Measurements from ENCODE around the gene PTPN13.

The PTPN13 gene, protein sequence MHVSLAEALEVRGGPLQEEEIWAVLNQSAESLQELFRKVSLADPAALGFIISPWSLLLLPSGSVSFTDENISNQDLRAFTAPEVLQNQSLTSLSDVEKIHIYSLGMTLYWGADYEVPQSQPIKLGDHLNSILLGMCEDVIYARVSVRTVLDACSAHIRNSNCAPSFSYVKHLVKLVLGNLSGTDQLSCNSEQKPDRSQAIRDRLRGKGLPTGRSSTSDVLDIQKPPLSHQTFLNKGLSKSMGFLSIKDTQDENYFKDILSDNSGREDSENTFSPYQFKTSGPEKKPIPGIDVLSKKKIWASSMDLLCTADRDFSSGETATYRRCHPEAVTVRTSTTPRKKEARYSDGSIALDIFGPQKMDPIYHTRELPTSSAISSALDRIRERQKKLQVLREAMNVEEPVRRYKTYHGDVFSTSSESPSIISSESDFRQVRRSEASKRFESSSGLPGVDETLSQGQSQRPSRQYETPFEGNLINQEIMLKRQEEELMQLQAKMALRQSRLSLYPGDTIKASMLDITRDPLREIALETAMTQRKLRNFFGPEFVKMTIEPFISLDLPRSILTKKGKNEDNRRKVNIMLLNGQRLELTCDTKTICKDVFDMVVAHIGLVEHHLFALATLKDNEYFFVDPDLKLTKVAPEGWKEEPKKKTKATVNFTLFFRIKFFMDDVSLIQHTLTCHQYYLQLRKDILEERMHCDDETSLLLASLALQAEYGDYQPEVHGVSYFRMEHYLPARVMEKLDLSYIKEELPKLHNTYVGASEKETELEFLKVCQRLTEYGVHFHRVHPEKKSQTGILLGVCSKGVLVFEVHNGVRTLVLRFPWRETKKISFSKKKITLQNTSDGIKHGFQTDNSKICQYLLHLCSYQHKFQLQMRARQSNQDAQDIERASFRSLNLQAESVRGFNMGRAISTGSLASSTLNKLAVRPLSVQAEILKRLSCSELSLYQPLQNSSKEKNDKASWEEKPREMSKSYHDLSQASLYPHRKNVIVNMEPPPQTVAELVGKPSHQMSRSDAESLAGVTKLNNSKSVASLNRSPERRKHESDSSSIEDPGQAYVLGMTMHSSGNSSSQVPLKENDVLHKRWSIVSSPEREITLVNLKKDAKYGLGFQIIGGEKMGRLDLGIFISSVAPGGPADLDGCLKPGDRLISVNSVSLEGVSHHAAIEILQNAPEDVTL (N-terminal part only)

DNA sequence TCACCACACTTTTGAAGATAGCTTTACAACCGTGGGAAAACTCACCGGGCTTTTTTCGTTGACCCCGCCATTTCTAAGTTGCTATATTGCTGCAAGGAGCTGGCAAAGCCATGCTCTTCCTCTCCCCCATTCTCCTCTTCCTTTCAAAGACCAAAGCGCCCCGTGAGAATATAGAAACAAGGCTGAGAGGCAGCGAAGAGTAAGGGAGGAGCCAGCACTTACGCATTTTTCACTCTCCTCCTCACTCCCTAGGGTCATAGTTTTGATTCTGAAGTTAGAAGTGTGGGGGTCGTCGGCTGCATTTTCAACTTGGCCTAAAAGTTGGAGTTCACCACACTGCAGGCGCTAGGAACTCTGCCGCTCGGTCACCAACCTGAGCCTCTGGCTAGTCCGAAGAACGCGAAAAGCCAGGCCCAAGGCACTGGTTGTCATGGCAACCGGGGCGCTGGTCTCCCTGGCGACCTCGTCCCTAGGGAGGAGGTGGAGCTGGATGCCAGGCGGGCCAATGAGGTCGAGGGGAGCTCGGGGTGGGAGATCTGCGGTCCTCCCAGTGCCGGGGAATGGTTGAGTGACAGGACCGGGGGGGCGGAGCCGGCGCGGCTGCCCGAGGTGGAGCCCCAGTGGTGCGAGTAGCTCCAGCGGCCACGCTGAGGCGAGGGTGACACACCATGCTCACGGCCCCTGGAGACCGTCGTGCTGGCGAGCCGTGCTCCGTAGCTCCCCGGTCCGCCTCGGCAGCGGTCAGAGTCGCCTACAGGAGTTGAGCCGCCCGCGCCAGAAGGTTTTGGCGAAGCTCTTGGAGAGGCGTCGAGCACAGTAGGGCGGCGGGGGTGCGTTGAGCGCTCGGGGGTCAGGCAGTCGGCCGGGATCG, at the start of gene PTPN13:
Gene PTPN13 (plus strand): TSS at position 628 of the 871 bp plus-strand sequence. CDS start 40,942 bp downstream, outside the sequence.
- peak; percentile 96 for DNase-seq

DNA sequence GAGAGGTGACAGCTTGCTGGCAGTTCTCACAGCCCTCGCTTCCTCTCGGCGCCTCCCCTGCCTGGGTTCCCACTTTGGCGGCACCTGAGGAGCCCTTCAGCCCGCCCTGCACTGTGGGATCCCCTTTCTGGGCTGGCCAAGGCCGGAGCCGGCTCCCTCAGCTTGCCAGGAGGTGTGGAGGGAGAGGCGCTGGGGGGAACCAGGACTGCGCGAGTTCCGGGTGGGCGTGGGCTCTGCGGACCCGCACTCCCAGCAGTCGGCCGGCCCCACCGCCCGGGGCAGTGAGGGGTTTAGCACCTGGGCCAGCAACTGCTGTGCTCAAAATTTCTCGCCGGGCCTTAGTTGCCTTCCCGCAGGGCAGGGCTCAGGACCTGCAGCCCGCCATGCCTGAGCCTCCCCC, 47.0 kb upstream of the PTPN13 start:
- no peak for DNase-seq

GRCh38 chr4:86549163-86549788, 44.8 kb upstream of the PTPN13 start:
- DNase-seq, result no peak

DNA sequence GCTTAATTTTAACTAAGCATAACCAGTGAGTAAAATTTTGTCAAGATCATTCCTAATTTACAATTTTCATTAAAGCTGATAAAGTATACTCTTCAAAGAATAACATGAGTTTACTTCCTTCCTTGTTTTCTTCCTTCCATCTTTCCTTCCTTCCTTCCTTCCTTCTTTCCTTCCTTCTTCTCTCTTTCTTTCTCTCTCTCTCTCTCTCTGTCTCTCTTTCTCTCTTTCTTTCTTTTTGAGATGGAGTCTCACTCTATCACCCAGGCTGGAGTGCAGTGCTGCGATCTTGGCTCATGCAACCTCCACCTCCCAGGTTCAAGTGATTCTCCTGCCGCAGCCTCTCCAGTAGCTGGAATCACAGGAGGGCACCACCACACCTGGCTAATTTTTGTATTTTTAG, 42.7 kb upstream of the PTPN13 start:
- DNase-seq, result no peak

GRCh38 chr4:86554646-86555045, 39.5 kb upstream of the PTPN13 start:
- DNase-seq, result no peak

- no peak for DNase-seq
These were observed 37.2 kb upstream of the PTPN13 start for GRCh38 chr4:86556791-86557415.

GRCh38 chr4:86557526-86557925, 36.6 kb upstream of the PTPN13 start:
- no peak for DNase-seq

DNA sequence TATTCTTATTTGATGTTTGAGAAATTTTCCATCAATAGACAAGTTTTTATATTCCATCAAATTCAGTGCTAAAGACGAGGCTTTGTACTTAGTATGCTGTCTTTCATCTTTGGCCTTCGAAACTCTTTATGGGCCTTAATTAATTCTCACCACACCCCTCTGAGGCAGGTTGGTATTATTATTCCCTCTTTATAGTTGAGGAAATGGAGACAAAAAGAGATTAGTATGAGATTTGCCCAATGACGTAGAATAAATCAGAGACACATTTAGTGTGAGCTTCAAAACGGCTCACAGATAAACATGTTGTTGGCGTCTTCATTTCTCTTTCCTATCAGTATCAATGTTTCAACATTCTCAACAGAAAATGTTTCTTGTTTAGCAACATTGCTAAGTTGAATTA, 35.9 kb upstream of the PTPN13 start:
- DNase-seq, result no peak

DNA sequence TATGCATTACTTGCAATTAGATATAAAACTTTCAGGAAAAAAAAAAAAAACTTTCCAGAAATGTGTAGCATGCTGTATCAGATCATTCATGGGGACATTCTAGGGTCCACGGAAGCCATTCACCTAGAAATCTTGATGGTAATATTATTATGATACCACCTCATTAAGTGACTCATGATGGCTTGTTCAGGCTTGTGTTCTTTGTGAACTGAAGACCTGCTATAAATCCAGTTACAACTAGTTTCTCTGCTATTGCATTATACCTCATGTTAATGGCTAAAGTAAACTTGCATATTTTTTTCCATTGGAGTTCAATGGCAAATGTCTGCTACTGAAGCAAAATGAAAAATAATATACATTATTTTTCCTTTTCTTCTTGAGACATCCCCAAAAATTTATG, 35.3 kb upstream of the PTPN13 start:
- peak; percentile 9 for DNase-seq

GRCh38 chr4:86560447-86560846, 33.7 kb upstream of the PTPN13 start:
- DNase-seq, result no peak

- no peak for DNase-seq
These were observed 32.9 kb upstream of the PTPN13 start for GRCh38 chr4:86561256-86561655.

GRCh38 chr4:86563416-86563815, 30.7 kb upstream of the PTPN13 start:
- no peak for DNase-seq

DNA sequence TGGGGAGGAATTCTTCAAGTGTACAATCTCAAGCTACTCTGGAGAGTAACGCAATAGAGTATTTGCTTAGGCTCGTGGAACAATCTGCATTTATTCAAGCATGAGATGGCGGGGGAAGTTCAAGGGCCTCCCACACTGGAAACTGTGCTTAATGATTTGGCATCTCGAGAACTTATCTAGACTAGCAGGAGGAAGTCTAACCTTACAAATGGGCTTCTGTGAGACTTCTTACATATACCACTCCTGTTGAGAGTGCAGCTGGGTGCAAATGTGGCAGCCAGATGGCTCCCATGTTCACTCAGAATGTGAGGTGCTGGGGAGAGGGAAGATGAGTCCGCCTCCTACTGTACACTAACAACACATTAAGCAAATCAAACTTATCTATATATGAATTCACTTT, 29.3 kb upstream of the PTPN13 start:
- DNase-seq, result no peak

DNA sequence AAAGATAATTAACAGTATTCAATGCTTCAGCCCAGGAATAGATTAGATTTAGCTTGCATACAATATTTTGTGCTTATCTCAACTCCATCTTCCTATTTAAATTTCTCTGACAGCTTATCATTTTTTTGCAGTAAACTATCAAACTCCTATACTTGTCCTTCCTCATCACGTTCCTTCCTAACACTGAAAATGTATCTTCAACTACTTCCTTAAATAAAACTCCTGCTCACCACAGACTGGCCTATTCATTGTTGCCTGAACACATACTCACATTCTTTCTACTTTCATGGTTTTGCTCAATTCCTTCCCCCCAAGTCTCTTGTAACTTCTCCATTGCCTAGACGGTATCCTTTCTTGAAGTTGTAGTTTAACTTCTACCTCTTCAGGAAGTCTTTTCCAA, 28.5 kb upstream of the PTPN13 start:
- no peak for DNase-seq

- no peak for DNase-seq
These were observed 24.8 kb upstream of the PTPN13 start for GRCh38 chr4:86569103-86569870.

GRCh38 chr4:86579941-86580340, 14.2 kb upstream of the PTPN13 start:
- no peak for DNase-seq

DNA sequence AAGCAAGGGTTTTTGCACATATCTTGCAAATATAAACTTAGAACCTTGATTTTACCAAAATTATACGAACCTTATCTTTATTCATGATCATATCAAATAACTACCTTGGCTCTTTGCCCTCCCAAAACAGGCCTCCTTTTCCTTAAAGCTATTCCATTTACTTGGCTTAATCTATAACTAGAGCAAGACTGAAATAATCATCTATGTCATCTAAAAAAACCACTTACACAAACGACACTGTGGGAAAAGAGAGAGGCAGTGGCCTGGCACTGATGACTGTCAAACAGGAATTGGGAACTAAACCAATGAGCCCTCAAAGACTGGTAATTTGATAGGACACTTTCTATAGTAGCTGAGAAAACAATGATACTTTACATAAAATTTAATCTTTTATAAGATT, 11.7 kb upstream of the PTPN13 start:
- peak; percentile 1 for DNase-seq

- DNase-seq, result no peak
These were observed 7.9 kb upstream of the PTPN13 start for GRCh38 chr4:86586160-86586572.

DNA sequence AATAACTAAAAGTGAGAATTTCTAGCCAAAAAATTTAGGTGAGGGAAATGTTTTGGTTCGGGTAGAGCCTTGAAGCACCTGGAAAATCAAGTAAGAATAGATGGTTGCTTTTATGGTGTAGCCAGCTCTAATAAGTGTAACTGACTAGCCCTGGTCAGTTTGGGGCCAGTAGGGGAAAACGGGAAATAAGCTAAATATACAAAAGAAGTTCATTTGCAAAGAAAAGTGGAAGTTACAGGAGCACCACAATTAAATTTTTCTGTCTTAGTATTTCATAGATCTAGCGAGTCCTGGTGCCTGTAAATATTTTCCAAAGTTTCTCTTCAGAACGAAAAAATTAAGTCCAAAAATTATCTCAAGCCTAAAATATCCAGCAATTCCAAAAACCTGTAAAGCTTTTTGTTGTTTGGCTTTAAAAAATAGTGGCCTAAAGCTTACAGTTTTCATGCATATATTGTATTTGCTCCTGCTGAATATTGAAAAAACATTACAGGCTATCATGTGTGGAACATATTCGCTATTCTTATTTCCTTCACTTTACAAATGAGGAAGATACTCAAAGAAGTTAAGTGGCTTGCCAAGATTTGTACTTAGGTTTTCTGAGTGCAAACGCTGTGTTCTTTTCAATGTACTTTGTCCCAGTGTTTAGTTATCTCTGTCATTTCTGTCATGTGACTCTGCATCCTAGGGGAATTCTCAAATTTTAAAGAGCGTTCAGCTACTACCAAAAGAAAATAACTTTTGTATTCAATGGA, 7.3 kb upstream of the PTPN13 start:
- DNase-seq, result no peak

Measured in NCI-H1105 (cell line).